ENCODE data around the gene SUSD5. TPM values are rescaled to one million over a fixed set of nuclear protein-coding genes. Genes with fewer than 3 reads are reported as not detected.

Gene SUSD5
- total RNA-seq, 8 experiments from 2014 or later: 0.20 to 14.0 (median 0.77) TPM

- ATAC-seq (replicated peaks in 6 of 8): no peak
- no peak overlapping the region for H3K4me3 ChIP-seq
- peaks cover 0 to 4% of the 10 kb centered on the region in 2 donors for H3K4me1 ChIP-seq (replicated peaks in 1 of 2)
- no peak overlapping the region for H3K27ac ChIP-seq
- 67 to 96% (median 83%) methylated on average over 1 to 3 of the region's 3 CpGs; no CpG with 5 or more reads in 1 of the 10 experiments for WGBS, 10 experiments
- in situ Hi-C loops (cut with MboI; ENCODE audit: low pct_unique_long_range_greater_than_20kb in 2 of 9, low sequenced_read_pairs in 9 of 9, unreplicated experiment in 9 of 9): no loop called here
These were observed 2.6 kb upstream of the SUSD5 start for GRCh38 chr3:33221241-33221640.

DNA sequence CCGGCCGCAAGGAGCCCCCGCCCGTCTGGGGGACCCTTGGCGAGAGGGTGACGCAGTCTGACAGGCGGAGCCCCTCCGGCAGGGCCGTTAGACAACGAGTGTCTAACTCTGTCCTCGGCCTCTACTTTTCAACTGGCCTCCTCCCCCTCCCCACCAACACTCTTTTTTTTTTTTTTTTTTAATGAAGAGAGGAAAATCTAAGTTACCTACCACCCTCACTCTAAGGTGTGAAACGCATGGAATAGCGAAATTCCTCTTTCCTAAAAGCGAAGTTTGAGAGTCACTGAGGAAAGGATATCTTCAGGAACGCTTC, 521 bp upstream of the SUSD5 start:
- in situ Hi-C loops (cut with MboI; ENCODE audit: low pct_unique_long_range_greater_than_20kb in 2 of 9, low sequenced_read_pairs in 9 of 9, unreplicated experiment in 9 of 9): no loop called here
- Histone ChIP-seq H3K4me1 (replicated peaks in 1 of 2) (peaks cover 0 to 4% of the 10 kb centered on the region in 2 donors), H3K27ac (no peak overlapping the region), H3K4me3 (peak overlapping the region; percentile 47 to 55 (median 53))
- WGBS, 10 experiments: 3 to 100% (median 30%) methylated on average over 1 to 4 of the region's 15 CpGs; no CpG with 5 or more reads in 4 of the 10 experiments
- ATAC-seq (replicated peaks in 6 of 8): no peak

GRCh38 chr3:33217866-33218445, 654 bp downstream of the SUSD5 start:
- Histone ChIP-seq H3K4me1 (replicated peaks in 1 of 2) (peaks cover 0 to 4% of the 10 kb centered on the region in 2 donors), H3K27ac (no peak overlapping the region), H3K4me3 (peak overlapping the region; percentile 47 to 55 (median 53))
- peak in 6 of 8 experiments; percentile 6 to 39 (median 18) for ATAC-seq (replicated peaks in 6 of 8)
- 0 to 20% (median 3%) methylated on average over 1 to 14 of the region's 19 CpGs for WGBS, 10 experiments
- in situ Hi-C loops (cut with MboI; ENCODE audit: low pct_unique_long_range_greater_than_20kb in 2 of 9, low sequenced_read_pairs in 9 of 9, unreplicated experiment in 9 of 9): no loop called here

- Histone ChIP-seq H3K4me3 (no peak overlapping the region), H3K4me1 (replicated peaks in 1 of 2) (peaks cover 0 to 4% of the 10 kb centered on the region in 2 donors), H3K27ac (no peak overlapping the region)
- 54 to 100% (median 83%) methylated on average over 3 of the region's 3 CpGs for WGBS, 10 experiments
- in situ Hi-C loops (cut with MboI; ENCODE audit: low pct_unique_long_range_greater_than_20kb in 2 of 9, low sequenced_read_pairs in 9 of 9, unreplicated experiment in 9 of 9): no loop called here
- ATAC-seq (replicated peaks in 6 of 8): no peak
These were observed 2.9 kb downstream of the SUSD5 start for GRCh38 chr3:33215739-33216138.

DNA sequence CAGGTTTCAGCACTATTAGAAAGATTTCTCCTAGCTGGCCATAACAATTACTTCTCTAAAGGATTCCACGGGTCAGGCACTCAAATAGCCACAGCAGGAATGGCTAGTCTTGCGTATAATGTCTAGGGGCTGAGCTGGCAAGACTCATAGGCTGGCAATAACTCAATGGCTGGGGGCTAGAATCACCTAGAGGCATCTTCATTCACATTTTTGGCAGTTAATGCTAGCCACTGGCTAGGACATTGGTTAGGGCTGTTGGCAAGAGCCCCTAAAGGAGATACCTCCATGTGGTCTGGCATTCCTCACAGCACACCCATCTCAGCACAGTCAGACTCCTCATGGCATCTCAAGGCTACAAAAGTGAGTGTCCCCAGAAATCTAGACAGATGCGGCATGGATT, 6.2 kb downstream of the SUSD5 start:
- WGBS, 10 experiments: 57 to 100% (median 90%) methylated on average over 1 to 2 of the region's 3 CpGs; no CpG with 5 or more reads in 2 of the 10 experiments
- no peak for ATAC-seq (replicated peaks in 6 of 8)
- in situ Hi-C loops (cut with MboI; ENCODE audit: low pct_unique_long_range_greater_than_20kb in 2 of 9, low sequenced_read_pairs in 9 of 9, unreplicated experiment in 9 of 9): no loop called here
- H3K4me1 ChIP-seq (replicated peaks in 1 of 2): no peaks in the 10 kb centered on the region
- no peak overlapping the region for H3K4me3 ChIP-seq
- no peak overlapping the region for H3K27ac ChIP-seq

- no peak overlapping the region for H3K27ac ChIP-seq
- H3K4me3 ChIP-seq: no peak overlapping the region
- H3K4me1 ChIP-seq (replicated peaks in 1 of 2): no peaks in the 10 kb centered on the region
- peak in 2 of 8 experiments; percentile 23 to 34 for ATAC-seq (replicated peaks in 6 of 8)
- WGBS, 10 experiments: 60 to 88% (median 78%) methylated on average over 1 of the region's 1 CpG; no CpG with 5 or more reads in 4 of the 10 experiments
- in situ Hi-C loops (cut with MboI; ENCODE audit: low pct_unique_long_range_greater_than_20kb in 2 of 9, low sequenced_read_pairs in 9 of 9, unreplicated experiment in 9 of 9): no loop called here
These were observed 7.2 kb downstream of the SUSD5 start for GRCh38 chr3:33211444-33211843.

GRCh38 chr3:33209357-33209756, 9.3 kb downstream of the SUSD5 start:
- in situ Hi-C loops (cut with MboI; ENCODE audit: low pct_unique_long_range_greater_than_20kb in 2 of 9, low sequenced_read_pairs in 9 of 9, unreplicated experiment in 9 of 9): no loop called here
- no peak overlapping the region for H3K4me3 ChIP-seq
- no peak for ATAC-seq (replicated peaks in 6 of 8)

DNA sequence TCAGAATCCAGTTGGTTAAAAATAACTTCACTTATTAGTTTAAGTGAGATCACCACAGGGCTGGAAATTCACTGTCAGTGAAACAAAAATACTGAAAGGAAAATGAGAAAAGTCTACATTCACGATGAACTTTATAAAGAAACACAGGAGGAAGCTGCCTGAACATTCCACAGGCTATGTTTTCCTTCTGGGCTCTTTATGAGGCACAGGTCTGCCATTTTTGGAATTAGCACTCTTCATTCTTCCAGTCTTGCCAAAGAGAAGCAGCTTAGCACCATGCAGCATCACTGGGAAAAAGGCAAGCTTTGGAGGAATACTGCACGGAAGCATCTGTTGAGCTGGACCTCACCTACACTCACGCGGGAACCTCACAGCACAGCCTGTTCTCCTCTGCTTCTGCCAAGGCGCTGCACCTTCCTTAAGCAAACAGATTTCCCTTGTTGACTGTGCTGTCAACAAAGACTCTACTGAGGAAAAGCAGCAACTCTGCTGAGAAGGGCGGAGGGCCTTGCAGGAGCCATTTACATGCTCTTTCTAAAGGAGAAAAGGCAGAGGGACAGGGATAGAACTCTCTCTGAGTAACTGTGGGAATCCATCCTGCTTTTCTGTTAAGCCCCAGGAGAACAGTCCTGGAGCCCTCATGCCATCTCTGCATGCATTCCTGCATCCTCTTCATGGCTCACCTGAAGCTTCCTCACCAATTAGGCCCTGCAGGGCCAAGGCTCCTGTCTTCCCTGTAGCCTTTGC, 15.7 kb downstream of the SUSD5 start:
- no peak overlapping the region for H3K4me3 ChIP-seq
- no peaks in the 10 kb centered on the region for H3K4me1 ChIP-seq (replicated peaks in 1 of 2)
- 50 to 81% (median 67%) methylated on average over 1 to 5 of the region's 6 CpGs; no CpG with 5 or more reads in 4 of the 10 experiments for WGBS, 10 experiments
- ATAC-seq (replicated peaks in 6 of 8): peak in 2 of 8 experiments; percentile 12 to 41
- in situ Hi-C loops (cut with MboI; ENCODE audit: low pct_unique_long_range_greater_than_20kb in 2 of 9, low sequenced_read_pairs in 9 of 9, unreplicated experiment in 9 of 9): no loop called here
- H3K27ac ChIP-seq: no peak overlapping the region

More at GRCh38 chr3:33209357-33209756, 9.3 kb downstream of the SUSD5 start:
- H3K4me1 ChIP-seq (replicated peaks in 1 of 2): no peaks in the 10 kb centered on the region
- H3K27ac ChIP-seq: no peak overlapping the region

- H3K27ac ChIP-seq: no peak overlapping the region
- in situ Hi-C loops (cut with MboI; ENCODE audit: low pct_unique_long_range_greater_than_20kb in 2 of 9, low sequenced_read_pairs in 9 of 9, unreplicated experiment in 9 of 9): no loop called here
- WGBS, 10 experiments: 60 to 100% (median 80%) methylated on average over 1 to 3 of the region's 3 CpGs; no CpG with 5 or more reads in 3 of the 10 experiments
- no peak overlapping the region for H3K4me3 ChIP-seq
- no peak for ATAC-seq (replicated peaks in 6 of 8)
- H3K4me1 ChIP-seq (replicated peaks in 1 of 2): peaks cover 0 to 3% of the 10 kb centered on the region in 2 donors
These were observed 17.4 kb downstream of the SUSD5 start for GRCh38 chr3:33201195-33201594.

- ATAC-seq (replicated peaks in 6 of 8): no peak
- no peak overlapping the region for H3K27ac ChIP-seq
- in situ Hi-C loops (cut with MboI; ENCODE audit: low pct_unique_long_range_greater_than_20kb in 2 of 9, low sequenced_read_pairs in 9 of 9, unreplicated experiment in 9 of 9): no loop called here
- H3K4me1 ChIP-seq (replicated peaks in 1 of 2): peaks cover 0 to 3% of the 10 kb centered on the region in 2 donors
- no peak overlapping the region for H3K4me3 ChIP-seq
- 0 to 100% (median 21%) methylated on average over 1 to 3 of the region's 3 CpGs; no CpG with 5 or more reads in 2 of the 10 experiments for WGBS, 10 experiments
These were observed 22.1 kb downstream of the SUSD5 start for GRCh38 chr3:33196538-33196937.

DNA sequence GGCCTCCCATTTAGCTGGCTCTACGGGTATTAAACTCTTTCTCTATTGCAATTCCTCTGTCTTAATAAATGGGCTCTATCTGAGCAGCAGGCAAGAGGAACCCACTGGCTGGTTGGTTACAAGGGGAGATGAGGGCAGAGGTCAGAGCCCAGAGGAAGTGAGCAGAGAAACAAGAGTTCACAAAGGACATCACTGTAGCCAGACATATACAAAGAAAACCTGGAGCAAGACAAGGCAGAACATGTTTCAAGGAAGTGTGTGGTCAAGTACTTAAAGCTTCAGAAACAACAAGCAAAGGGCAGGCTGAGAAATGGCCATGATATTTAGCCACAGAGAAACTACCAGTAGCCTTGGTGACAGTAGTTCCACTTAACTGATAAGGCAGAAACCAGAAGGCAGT, 24.3 kb downstream of the SUSD5 start:
- ATAC-seq (replicated peaks in 6 of 8): no peak
- Histone ChIP-seq H3K4me3 (no peak overlapping the region), H3K27ac (no peak overlapping the region), H3K4me1 (replicated peaks in 1 of 2) (peaks cover 0 to 3% of the 10 kb centered on the region in 2 donors)
- 20 to 77% (median 47%) methylated on average over 1 of the region's 1 CpG; no CpG with 5 or more reads in 4 of the 10 experiments for WGBS, 10 experiments
- in situ Hi-C loops (cut with MboI; ENCODE audit: low pct_unique_long_range_greater_than_20kb in 2 of 9, low sequenced_read_pairs in 9 of 9, unreplicated experiment in 9 of 9): no loop called here

DNA sequence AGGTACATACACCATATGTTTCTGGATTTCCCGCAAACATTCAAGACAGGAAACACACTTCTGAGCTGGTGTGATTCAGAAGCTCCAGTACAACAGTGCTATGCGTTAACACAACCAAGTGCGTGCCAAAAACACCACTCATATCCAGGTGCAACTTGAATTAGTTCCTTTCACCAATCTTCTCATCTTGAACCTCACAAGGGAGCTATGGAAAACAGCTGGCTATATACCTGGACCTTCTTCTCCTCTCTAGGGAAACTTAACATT, 31.3 kb downstream of the SUSD5 start:
- H3K4me1 ChIP-seq (replicated peaks in 1 of 2): no peaks in the 10 kb centered on the region
- 76 to 100% (median 100%) methylated on average over 2 to 3 of the region's 3 CpGs; no CpG with 5 or more reads in 5 of the 10 experiments for WGBS, 10 experiments
- in situ Hi-C loops (cut with MboI; ENCODE audit: low pct_unique_long_range_greater_than_20kb in 2 of 9, low sequenced_read_pairs in 9 of 9, unreplicated experiment in 9 of 9): no loop called here
- no peak overlapping the region for H3K4me3 ChIP-seq
- H3K27ac ChIP-seq: no peak overlapping the region
- ATAC-seq (replicated peaks in 6 of 8): no peak

DNA sequence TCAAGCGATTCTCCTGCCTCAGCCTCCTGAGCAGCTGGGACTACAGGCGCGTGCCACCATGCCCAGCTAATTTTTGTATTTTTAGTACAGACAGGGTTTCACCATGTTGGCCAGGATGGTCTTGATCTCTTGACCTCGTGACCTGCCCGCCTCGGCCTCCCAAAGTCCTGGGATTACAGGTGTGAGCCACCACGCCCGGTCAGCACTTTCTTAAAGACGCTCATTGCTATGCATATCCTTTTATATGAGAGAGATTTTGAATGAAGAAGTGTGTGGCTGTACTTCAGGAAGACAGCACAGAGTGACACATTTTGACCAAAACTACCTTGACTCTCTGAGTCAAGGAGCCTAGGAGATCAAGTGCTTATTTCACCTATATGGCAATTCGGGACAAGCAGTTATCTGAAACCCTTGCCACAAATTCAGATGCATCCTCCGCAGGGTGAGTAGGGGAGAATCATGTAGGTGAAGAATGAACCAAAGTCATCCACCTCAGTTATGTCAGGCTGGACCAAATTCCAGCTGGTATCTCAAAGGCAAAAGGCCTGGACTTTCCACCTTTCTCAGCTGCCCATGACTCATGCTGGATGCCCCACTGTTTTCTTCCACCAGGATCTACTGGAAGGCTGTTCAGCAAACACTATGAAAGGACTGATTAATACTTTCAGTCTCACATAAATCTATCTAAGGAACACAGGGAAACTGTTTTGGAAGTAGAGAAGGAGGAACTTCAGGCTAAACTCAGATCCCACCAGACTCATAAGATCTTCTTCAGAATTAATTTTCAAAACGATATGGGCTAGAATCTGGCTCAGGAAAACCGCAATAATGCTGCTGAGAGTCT, 31.9 kb downstream of the SUSD5 start:
- WGBS, 10 experiments: 20 to 100% (median 81%) methylated on average over 1 to 8 of the region's 13 CpGs; no CpG with 5 or more reads in 2 of the 10 experiments
- Histone ChIP-seq H3K27ac (no peak overlapping the region), H3K4me3 (no peak overlapping the region), H3K4me1 (replicated peaks in 1 of 2) (no peaks in the 10 kb centered on the region)
- in situ Hi-C loops (cut with MboI; ENCODE audit: low pct_unique_long_range_greater_than_20kb in 2 of 9, low sequenced_read_pairs in 9 of 9, unreplicated experiment in 9 of 9): no loop called here
- ATAC-seq (replicated peaks in 6 of 8): no peak
